Karpas-422 (cell line): Measurements from ENCODE around the gene S1PR1. TPM values are rescaled to one million over a fixed set of nuclear protein-coding genes. Genes with fewer than 3 reads are reported as not detected.
"Not testable (repeated sequence)": the region's sequence is repeated elsewhere in the genome, so short reads cannot be mapped to it uniquely, and the experiment has no call there.

Experiments
- DNase-seq: peaks from one replicate; pipeline ENCODE4 v3.0.0-alpha.2; 2015
- H2AFZ ChIP-seq: fragments of 200-600 bp; sonication (generic); 2 replicates; pipeline ENCODE4 v1.6.1; 2014; ENCODE audit warnings: antibody characterized with exemption, low read length, mixed read lengths
- H3K27ac ChIP-seq: fragments of 200-600 bp; sonication (generic); 2 replicates; pipeline ENCODE4 v1.5.1; 2014; ENCODE audit warnings: mild to moderate bottlenecking, low read length, moderate library complexity
- H3K27me3 ChIP-seq: fragments of 200-600 bp; sonication (generic); 2 replicates; pipeline ENCODE4 v1.6.1; 2014; ENCODE audit warnings: low read length, mixed read lengths
- H3K36me3 ChIP-seq: fragments of 200-600 bp; sonication (generic); 2 replicates; pipeline ENCODE4 v1.6.1; 2014; ENCODE audit warnings: low read length, mixed read lengths; ENCODE audit not compliant: insufficient read depth
- H3K4me1 ChIP-seq: fragments of 200-600 bp; sonication (generic); 2 replicates; pipeline ENCODE4 v1.6.1; 2014; ENCODE audit warnings: mild to moderate bottlenecking, low read length, mixed read lengths
- H3K4me2 ChIP-seq: fragments of 200-600 bp; sonication (generic); 2 replicates; pipeline ENCODE4 v1.6.1; 2014; ENCODE audit warnings: low read length, low read depth, mild to moderate bottlenecking; ENCODE audit not compliant: poor library complexity, severe bottlenecking
- H3K4me3 ChIP-seq: fragments of 200-600 bp; sonication (generic); 2 replicates; pipeline ENCODE4 v1.5.1; 2014; ENCODE audit warnings: mild to moderate bottlenecking, antibody characterized with exemption, low read length, mixed read lengths
- H3K79me2 ChIP-seq: fragments of 200-600 bp; sonication (generic); 2 replicates; pipeline ENCODE4 v1.6.1; 2014; ENCODE audit warnings: mild to moderate bottlenecking, low read length, mixed read lengths
- H3K9ac ChIP-seq: fragments of 200-600 bp; sonication (generic); 2 replicates; pipeline ENCODE4 v1.6.0; 2014; ENCODE audit warnings: low read length
- H3K9me2 ChIP-seq: fragments of 200-600 bp; sonication (generic), shearing (Covaris generic); replicated peaks from 2 replicates; pipeline ENCODE4 v1.6.0; 2014; ENCODE audit warnings: mild to moderate bottlenecking, low read length, moderate library complexity; ENCODE audit not compliant: insufficient read depth
- H3K9me3 ChIP-seq: fragments of 300-700, 200-600 bp; sonication (generic); 2 replicates; pipeline ENCODE4 v1.6.1; 2014; ENCODE audit warnings: low read length, mixed read lengths
- H4K20me1 ChIP-seq: fragments of 200-600 bp; sonication (generic); 2 replicates; pipeline ENCODE4 v1.6.1; 2014; ENCODE audit warnings: mild to moderate bottlenecking, antibody characterized with exemption, low read length, low read depth; ENCODE audit not compliant: insufficient read depth
- total RNA-seq: library from RNA; depleted of rRNA; stranded (reverse); fragments of >200 nt; shearing (Covaris generic); gene quantifications from 2 replicates; pipeline ENCODE4 v1.2.3, GENCODE V29; 2014; ENCODE audit warnings: low replicate concordance

S1PR1 gene
- total RNA-seq, 1 experiment from 2014 or later, result not detected

DNA sequence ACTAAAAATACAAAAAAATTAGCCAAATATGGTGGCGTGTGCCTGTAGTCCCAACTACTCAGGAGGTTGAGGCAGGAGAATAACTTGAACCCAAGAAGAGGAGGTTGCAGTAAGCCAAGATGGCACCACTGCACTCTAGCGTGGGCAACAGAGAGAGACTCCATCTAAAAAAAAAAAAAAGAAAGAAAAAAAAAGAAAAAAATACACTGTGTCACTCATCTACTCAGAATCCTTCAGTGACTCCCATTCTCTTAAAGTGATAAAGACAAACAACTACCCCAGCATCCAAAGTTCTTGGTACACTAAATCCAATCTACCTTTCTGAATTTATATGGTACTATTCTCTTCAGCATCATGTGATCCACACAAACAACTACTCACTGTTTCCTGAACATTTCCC lies 40.2 kb upstream of the S1PR1 start:
- Histone ChIP-seq H3K4me1 (no peaks in the 10 kb centered on the region), H3K36me3 (no peaks in the 10 kb centered on the region), H3K9ac (no peak overlapping the region), H3K4me2 (no peak overlapping the region), H3K27ac (no peak overlapping the region), H3K9me2 (no peaks in the 10 kb centered on the region), H3K9me3 (no peaks in the 10 kb centered on the region), H3K27me3 (no peaks in the 10 kb centered on the region), H3K79me2 (no peaks in the 10 kb centered on the region), H2AFZ (no peak overlapping the region), H4K20me1 (no peaks in the 10 kb centered on the region), H3K4me3 (no peak overlapping the region)
- DNase-seq, result no peak

- H3K79me2 ChIP-seq, result no peaks in the 10 kb centered on the region
- H4K20me1 ChIP-seq, result no peaks in the 10 kb centered on the region
- no peak overlapping the region for H2AFZ ChIP-seq
- no peak for DNase-seq
- H3K9ac ChIP-seq, result no peak overlapping the region
- H3K27me3 ChIP-seq, result no peaks in the 10 kb centered on the region
- no peaks in the 10 kb centered on the region for H3K36me3 ChIP-seq
- no peaks in the 10 kb centered on the region for H3K4me1 ChIP-seq
- H3K27ac ChIP-seq, result no peak overlapping the region
- H3K4me3 ChIP-seq, result no peak overlapping the region
- no peaks in the 10 kb centered on the region for H3K9me2 ChIP-seq
- no peak overlapping the region for H3K4me2 ChIP-seq
- no peaks in the 10 kb centered on the region for H3K9me3 ChIP-seq
These were observed 37.8 kb upstream of the S1PR1 start for GRCh38 chr1:101198842-101199636.

- Histone ChIP-seq H2AFZ (no peak overlapping the region), H3K36me3 (no peaks in the 10 kb centered on the region), H3K27me3 (no peaks in the 10 kb centered on the region), H3K9ac (no peak overlapping the region), H3K27ac (no peak overlapping the region), H3K79me2 (no peaks in the 10 kb centered on the region), H4K20me1 (no peaks in the 10 kb centered on the region), H3K9me3 (no peaks in the 10 kb centered on the region), H3K4me1 (no peaks in the 10 kb centered on the region), H3K4me2 (no peak overlapping the region), H3K9me2 (no peaks in the 10 kb centered on the region), H3K4me3 (no peak overlapping the region)
- no peak for DNase-seq
These were observed 37.2 kb upstream of the S1PR1 start for GRCh38 chr1:101199637-101199982.

DNA sequence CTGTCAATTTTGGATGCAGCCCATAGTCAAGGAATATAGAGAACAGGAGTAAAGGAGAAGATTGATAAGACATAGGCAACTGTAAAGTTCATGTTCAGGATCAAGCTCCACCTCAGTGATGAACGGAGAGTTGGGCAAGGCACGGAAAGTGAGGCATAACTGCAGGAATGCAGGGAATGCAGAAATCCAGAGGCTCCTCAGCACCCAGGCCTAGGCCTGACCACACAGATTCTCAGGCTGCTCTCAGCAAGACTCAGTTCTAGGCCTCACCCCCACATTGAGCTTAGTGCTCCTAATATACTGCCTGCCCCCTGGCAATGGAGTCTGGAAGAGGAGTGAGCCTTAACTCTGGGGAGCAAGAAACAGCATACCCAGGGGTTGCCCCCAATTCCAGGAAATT lies 36.3 kb upstream of the S1PR1 start:
- H3K36me3 ChIP-seq, result no peaks in the 10 kb centered on the region
- no peaks in the 10 kb centered on the region for H3K27me3 ChIP-seq
- no peaks in the 10 kb centered on the region for H3K9me3 ChIP-seq
- H3K79me2 ChIP-seq, result no peaks in the 10 kb centered on the region
- no peak overlapping the region for H3K27ac ChIP-seq
- H3K9me2 ChIP-seq, result no peaks in the 10 kb centered on the region
- H3K4me1 ChIP-seq, result no peaks in the 10 kb centered on the region
- DNase-seq, result no peak
- no peak overlapping the region for H3K4me2 ChIP-seq
- H4K20me1 ChIP-seq, result no peaks in the 10 kb centered on the region
- no peak overlapping the region for H3K4me3 ChIP-seq
- no peak overlapping the region for H2AFZ ChIP-seq
- H3K9ac ChIP-seq, result no peak overlapping the region

DNA sequence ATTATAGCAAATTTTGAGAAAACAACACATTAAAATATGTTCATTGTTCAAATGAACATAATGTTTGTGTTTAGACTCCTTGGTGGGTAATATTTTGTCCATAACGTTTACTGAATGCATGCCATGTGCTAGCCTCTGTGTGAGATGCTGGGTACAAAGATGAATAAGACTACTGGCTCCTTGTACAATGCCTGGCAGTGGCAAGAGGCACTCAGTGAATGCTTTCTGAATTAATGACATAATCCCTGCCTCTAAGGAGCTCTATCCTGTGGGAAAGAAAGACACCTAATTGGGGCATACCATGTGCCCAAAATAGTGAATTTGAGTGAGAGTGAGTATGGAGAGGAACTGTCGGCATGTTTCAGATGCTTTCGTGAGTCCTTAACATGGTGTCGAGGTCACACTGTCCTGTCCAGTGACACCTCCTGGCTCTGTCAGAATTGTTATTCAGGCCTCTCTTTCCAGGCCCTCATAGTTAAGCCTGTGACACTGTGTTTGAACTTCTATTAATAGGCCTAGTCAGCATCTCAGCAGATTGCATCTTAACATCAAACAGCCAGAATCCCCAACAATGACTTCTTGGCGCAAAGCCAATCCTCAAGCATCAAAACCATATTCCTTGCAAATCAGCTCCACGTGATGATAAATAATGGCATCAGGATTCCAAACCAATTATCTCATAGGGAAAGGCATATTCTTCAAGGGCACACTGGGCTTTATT lies 32.8 kb upstream of the S1PR1 start:
- no peak overlapping the region for H3K27ac ChIP-seq
- no peaks in the 10 kb centered on the region for H3K9me3 ChIP-seq
- H3K9me2 ChIP-seq, result no peaks in the 10 kb centered on the region
- no peaks in the 10 kb centered on the region for H3K79me2 ChIP-seq
- no peak overlapping the region for H3K4me3 ChIP-seq
- no peaks in the 10 kb centered on the region for H4K20me1 ChIP-seq
- no peak for DNase-seq
- no peaks in the 10 kb centered on the region for H3K27me3 ChIP-seq
- no peak overlapping the region for H2AFZ ChIP-seq
- no peaks in the 10 kb centered on the region for H3K36me3 ChIP-seq
- H3K4me1 ChIP-seq, result no peaks in the 10 kb centered on the region
- no peak overlapping the region for H3K4me2 ChIP-seq
- no peak overlapping the region for H3K9ac ChIP-seq

DNA sequence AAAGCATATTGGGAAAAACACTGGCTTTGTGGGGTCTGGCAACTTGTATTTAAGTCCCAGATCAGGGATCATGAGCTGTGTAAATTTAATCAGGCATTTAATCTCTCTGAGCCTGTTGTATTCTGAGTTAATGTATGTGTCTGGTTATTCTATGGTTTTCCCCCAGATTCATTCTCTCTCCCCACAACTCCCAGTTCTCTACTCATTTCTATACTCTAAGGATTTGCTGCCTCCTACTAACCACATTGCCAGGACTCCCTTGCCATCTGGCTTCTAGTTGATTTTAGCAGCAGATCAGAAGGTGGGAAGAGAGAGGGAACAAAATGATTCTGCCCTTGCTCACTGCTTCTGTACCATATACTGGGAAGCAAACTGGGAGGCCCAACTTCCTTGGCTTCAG lies 31.4 kb upstream of the S1PR1 start:
- Histone ChIP-seq H3K27me3 (no peaks in the 10 kb centered on the region), H3K9ac (no peak overlapping the region), H3K4me1 (no peaks in the 10 kb centered on the region), H3K4me2 (no peak overlapping the region), H3K9me2 (no peaks in the 10 kb centered on the region), H3K79me2 (no peaks in the 10 kb centered on the region), H3K36me3 (no peaks in the 10 kb centered on the region), H4K20me1 (no peaks in the 10 kb centered on the region), H3K9me3 (no peaks in the 10 kb centered on the region), H3K4me3 (no peak overlapping the region), H2AFZ (no peak overlapping the region), H3K27ac (no peak overlapping the region)
- DNase-seq, result no peak

- H3K9me3 ChIP-seq, H3K4me2 ChIP-seq, DNase-seq, H3K9ac ChIP-seq, H3K79me2 ChIP-seq, H3K36me3 ChIP-seq, H4K20me1 ChIP-seq, H3K4me3 ChIP-seq, H3K27ac ChIP-seq, H3K27me3 ChIP-seq, H3K9me2 ChIP-seq, H2AFZ ChIP-seq, H3K4me1 ChIP-seq: not testable (repeated sequence)
These were observed 30.7 kb upstream of the S1PR1 start for GRCh38 chr1:101206139-101206538.

DNA sequence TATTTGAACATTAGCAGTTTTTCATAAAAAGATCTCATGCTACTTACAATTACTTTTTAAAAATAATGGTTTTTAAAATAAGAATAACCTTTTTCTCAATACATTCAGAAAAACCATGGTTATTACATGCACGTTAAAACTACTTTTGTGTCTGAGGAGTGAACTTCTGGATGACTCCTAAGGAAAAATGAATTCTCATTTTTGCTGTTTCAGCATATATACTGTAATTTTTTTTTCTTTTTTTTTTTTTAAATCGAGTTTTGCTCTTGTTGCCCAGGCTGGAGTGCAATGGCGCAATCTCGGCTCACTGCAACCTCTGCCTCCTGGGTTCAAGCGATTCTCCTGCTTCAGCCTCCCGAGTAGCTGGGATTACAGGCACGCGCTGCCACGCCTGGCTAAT lies 29.5 kb upstream of the S1PR1 start:
- not testable (repeated sequence) for H3K9ac ChIP-seq, H3K27me3 ChIP-seq, H3K4me1 ChIP-seq, H3K4me3 ChIP-seq, H3K4me2 ChIP-seq, H3K9me2 ChIP-seq, H3K27ac ChIP-seq, H3K9me3 ChIP-seq, DNase-seq, H3K36me3 ChIP-seq, H3K79me2 ChIP-seq, H4K20me1 ChIP-seq, H2AFZ ChIP-seq
